GM10248 (cell line): ENCODE data around the gene REEP1.
A peak's percentile ranks its signal among the peaks of the same experiment; 100 is the strongest.

Experiments used
- CTCF ChIA-PET: fragments of 300-600 bp; sonication (Branson Sonifier 250); formaldehyde crosslinking; extraction: SDS; loops from one replicate; lab custom pipeline; 2021; ENCODE audit warnings: antibody characterized with exemption; lab: Yijun Ruan, JAX
- POLR2A ChIA-PET: fragments of 350-650 bp; sonication (Branson Sonifier 250); formaldehyde crosslinking; extraction: SDS; loops from one replicate; lab custom pipeline; 2020; ENCODE audit warnings: antibody characterized with exemption; lab: Yijun Ruan, JAX
- DNase-seq: peaks from one replicate; pipeline ENCODE4 v3.0.0; 2012; ENCODE audit errors: extremely low spot score
- TF ChIP-seq, protein P1 (sequence below): IDR thresholded peaks from 2 replicates; pipeline ENCODE4 v1.5.1; 2012; ENCODE audit warnings: mild to moderate bottlenecking, low read depth; ENCODE audit errors: extremely low read depth, missing control alignments, control extremely low read depth

Gene REEP1

DNA sequence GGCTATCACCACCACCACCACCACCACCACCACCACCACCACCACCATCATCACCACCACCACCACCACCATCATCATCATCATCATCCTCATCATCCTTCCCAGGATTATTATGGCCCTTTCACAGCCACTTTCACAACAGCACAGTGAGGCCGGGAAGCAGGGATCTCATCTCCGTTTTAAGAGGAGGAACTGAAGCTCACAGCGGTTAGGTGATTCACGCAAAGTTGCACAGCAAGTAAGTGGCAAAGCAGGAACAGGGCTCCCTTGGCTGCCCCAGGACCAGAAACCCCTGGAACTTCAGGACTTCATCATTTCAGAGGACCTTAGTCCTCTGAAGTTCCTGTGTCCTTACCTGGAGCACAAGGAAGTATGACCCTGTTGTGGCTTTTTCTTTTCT, 111.4 kb downstream of the REEP1 start:
- TF ChIP-seq, protein P1, sequence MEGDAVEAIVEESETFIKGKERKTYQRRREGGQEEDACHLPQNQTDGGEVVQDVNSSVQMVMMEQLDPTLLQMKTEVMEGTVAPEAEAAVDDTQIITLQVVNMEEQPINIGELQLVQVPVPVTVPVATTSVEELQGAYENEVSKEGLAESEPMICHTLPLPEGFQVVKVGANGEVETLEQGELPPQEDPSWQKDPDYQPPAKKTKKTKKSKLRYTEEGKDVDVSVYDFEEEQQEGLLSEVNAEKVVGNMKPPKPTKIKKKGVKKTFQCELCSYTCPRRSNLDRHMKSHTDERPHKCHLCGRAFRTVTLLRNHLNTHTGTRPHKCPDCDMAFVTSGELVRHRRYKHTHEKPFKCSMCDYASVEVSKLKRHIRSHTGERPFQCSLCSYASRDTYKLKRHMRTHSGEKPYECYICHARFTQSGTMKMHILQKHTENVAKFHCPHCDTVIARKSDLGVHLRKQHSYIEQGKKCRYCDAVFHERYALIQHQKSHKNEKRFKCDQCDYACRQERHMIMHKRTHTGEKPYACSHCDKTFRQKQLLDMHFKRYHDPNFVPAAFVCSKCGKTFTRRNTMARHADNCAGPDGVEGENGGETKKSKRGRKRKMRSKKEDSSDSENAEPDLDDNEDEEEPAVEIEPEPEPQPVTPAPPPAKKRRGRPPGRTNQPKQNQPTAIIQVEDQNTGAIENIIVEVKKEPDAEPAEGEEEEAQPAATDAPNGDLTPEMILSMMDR: no peak
- ChIA-PET CTCF (interaction anchor here (1.0 to 6.4 kb wide), 8 partner anchors 11 to 146 kb away, joined by 3 to 50 read pairs (median 5); no protein-coding TSS in a partner anchor), POLR2A (interaction anchor here (0.7 kb wide), 1 partner anchor 11 kb away, joined by 6 read pairs; no protein-coding TSS in a partner anchor)
- DNase-seq: peak; percentile 38

DNA sequence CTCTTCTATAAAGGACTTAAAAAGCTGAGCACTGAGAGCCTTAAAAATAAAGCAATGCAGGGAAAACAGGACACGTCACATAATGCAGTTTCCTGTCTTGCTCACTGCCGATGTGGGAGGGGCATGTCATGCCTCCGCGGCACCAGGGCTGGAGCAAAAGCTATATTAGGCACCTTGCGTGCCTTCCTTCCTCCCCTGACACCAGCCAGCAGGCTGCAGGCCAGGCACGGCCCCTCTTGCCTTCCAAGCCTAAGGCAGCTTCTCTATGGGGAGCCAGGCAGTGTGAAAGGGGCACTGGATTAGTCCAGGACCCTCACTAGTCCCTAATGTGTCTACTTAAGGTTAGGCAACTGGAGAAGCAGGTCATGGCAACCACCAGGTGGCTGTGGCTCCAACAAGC, 111.8 kb downstream of the REEP1 start:
- peak; percentile 82 for DNase-seq
- POLR2A ChIA-PET: no interaction called here
- CTCF ChIA-PET: interaction anchor here (1.0 to 6.4 kb wide), 9 partner anchors 11 to 142 kb away, joined by 3 to 50 read pairs (median 3); no protein-coding TSS in a partner anchor
- TF ChIP-seq, protein P1: peak; percentile 22

DNA sequence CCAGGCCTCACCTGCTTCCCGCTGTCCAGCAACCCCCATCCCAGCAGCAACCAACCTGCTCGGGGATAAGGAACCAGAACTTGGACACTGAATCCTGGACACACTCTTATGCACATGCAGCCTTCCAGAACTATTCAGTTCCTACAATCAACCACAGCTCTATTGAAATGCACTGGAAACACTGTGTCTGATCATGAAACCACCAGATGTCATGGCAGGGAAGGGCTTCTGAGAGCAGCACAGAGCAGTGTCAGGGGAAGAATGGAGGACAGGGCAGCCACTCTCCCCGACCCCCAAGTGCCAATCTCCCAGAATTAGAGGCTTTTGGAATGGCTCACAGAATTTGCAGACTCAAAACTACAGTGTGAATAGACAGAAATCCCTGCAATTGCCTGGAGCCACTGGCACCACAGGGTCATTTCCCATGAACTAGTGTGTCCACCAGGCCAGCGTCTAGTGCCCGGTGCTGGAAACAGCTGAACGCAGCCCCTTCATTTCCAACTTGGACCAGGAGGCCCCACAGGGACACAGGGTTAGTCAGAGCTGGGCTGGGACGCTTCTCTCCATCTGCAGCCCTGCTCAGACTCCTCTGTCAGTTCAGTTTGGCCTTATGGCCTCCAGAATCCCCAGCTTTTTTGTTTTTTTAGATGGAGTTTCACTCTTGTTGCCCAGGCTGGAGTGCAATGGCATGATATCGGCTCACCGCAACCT, 112.6 kb downstream of the REEP1 start:
- peak; percentile 38 for DNase-seq
- ChIA-PET CTCF (interaction anchor here (1.0 to 6.4 kb wide), 10 partner anchors 12 to 146 kb away, joined by 3 to 50 read pairs (median 4); no protein-coding TSS in a partner anchor), POLR2A (no interaction called here)
- TF ChIP-seq, protein P1: peak; percentile 37

DNA sequence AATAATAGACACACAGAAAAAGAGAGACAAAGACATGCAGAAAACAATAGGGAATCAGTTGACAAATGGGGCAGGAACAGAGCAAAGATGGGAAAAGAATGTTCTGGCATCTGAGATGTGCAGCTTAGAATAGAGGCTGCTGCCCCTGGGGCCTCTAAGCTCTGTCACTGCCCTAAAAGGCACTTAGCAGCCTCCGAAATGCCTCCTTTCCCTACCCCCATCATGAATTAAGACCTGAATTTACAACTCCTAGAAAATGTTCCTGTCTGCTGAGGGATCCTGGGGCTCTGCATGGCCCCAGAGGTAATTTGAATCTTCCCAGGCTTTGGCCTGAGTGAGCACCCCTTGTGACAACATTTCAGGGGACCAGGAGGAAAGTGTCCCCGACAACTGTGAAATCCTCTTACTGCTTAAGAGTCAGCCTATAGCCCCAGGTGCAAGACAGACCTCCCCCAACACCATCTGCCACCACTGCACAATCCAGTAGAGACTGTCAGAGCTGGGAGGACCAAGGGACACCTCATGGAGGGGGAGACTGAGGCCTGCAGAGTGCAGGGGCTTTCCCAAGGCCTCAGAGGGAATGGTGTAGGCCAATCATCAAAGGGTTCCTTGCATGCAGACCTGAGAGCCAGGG, 113.4 kb downstream of the REEP1 start:
- DNase-seq: no peak
- POLR2A ChIA-PET: no interaction called here
- TF ChIP-seq, protein P1: no peak
- CTCF ChIA-PET: interaction anchor here (0.6 to 6.4 kb wide), 9 partner anchors 8 to 218 kb away, joined by 3 to 50 read pairs (median 4); partner anchors contain the start of gene KDM3A

DNA sequence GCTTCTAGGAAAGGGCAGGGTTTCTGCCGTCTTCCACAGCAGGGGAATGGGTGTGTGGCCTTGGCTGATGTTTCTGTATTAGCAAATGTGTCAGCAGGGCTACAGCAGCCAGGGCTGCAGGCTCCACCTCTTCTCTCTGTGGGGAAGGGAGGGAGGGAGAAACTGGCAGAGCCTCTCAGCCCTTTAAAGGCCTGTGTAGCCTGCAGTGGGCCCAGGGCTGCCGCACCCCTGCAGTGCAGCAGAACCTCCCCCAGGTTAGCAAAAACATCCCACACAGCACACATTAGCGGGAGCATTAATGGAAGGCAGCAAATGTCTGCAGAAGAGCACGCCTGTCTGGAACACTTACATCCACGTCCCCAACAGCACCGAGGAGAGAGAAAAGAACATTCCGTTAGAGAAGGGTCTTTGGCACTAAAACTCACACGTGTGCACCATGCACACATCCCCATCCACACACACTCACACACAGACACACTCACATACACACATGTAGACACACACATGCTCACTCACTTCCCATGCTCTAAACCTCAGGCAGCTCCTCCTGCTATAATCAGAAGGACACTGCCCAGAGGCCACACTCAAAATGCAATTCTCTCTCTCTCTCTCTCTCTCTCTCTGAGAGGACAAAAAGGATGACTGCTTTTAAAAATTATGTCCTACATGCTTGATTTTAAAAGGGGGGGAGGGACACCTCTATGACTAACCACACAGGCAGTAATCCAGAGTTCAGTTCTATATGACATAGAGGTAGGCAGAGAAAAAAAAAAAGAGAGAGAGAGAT, 114.1 kb downstream of the REEP1 start:
- TF ChIP-seq, protein P1: no peak
- DNase-seq: no peak
- ChIA-PET CTCF (interaction anchor here (0.6 to 6.4 kb wide), 6 partner anchors 7 to 219 kb away, joined by 3 to 50 read pairs (median 4); partner anchors contain the start of gene KDM3A), POLR2A (no interaction called here)
